ENCODE data around the gene RAD51B.

DNA sequence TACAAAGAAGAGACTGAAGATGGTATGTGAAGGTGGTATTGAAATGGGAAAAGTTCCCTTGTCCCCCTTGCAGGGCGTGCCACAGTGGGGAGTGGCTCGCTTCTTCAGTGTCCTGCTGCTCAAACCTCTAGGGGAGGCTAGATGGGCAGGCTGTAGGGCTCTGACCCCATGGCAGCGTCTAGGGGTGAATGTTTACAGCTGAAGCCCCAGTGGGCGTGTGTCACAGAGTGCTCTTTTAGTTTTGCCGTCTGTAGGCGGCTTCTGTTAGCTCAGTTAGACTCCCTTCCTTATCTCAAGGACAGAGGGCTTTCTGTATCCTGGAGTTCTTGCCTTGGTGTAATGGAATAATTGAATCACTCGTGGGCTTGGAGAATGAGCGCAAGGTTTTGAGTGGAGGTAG is 266.2 kb downstream of the RAD51B start:
- TF ChIP-seq CTCF (IDR thresholded peaks at IDR 0.05) (no peak), POLR2A (IDR thresholded peaks at IDR 0.05) (no peak)

Data from ovary (tissue), 3 donors.